A673 (cell line): ENCODE results near the gene TRAPPC2L.

Experiments
- CTCF ChIP-seq: fragments of 300-800, 200-600 bp; sonication (generic); conservative IDR thresholded peaks from 2 replicates; pipeline ENCODE4 v1.5.1; 2017; ENCODE audit warnings: low read depth, mild to moderate bottlenecking, antibody characterized with exemption, low read length, moderate library complexity, mixed read lengths
- EZH2 ChIP-seq: fragments of 200-600 bp; sonication (generic); IDR thresholded peaks from 2 replicates; pipeline ENCODE4 v1.6.1; 2017; ENCODE audit warnings: borderline replicate concordance, low read depth, mild to moderate bottlenecking, mixed read lengths, antibody characterized with exemption, low read length; ENCODE audit not compliant: poor library complexity, severe bottlenecking

DNA sequence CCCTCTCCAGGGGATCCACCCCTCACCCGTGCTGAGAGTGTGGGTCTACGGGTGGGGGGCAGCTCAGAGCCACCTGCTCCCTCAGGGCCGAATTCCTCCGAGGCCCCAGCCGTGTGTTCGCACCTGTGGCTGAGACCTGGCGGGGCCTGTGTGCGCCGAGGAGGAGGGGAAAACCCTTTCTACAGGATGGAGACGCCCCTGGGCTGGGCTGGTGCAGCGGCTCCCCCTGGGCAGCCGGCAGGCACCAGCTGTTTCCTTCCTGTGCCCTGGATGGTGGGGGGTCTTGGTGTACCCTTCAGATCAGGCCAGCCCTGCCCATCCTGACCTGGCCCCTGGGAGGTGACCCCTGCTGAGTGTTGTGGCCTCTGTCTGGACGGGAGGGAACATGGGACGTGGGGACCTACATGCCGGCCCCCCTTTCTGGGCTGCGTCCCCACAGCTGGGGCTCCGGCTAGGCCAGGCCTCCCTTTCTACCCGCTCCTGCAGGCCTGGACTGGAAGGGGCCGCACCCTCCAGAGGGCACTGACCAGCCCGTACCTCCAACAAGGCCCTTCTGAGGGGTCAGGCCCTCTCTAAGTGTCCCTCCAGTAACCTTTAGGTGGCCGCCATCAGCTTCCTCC, 37.9 kb downstream of the TRAPPC2L start:
- no peak for TF ChIP-seq EZH2
- TF ChIP-seq CTCF = no peak
